Uterus (tissue), 2 donors: ENCODE measurements around the gene CYP11A1.

ENCODE experiments used
- CTCF ChIP-seq, 4 experiments: fragments of 200-600 bp in 2 of 4; fragments of 450-650 bp in 2 of 4; sonication (generic) in 2 of 4; IDR thresholded peaks; one replicate each; pipeline ENCODE4 v1.5.1; 2016 to 2019; ENCODE audit warnings: antibody characterized with exemption in 4 of 4, mild to moderate bottlenecking in 2 of 4, moderate library complexity in 1 of 4
- POLR2A ChIP-seq, 2 donors: fragments of 450-650 bp; IDR thresholded peaks; one replicate each; pipeline ENCODE4 v1.6.1; 2016; ENCODE audit warnings: antibody characterized with exemption in 2 of 2, mild to moderate bottlenecking in 1 of 2, moderate library complexity in 1 of 2

DNA sequence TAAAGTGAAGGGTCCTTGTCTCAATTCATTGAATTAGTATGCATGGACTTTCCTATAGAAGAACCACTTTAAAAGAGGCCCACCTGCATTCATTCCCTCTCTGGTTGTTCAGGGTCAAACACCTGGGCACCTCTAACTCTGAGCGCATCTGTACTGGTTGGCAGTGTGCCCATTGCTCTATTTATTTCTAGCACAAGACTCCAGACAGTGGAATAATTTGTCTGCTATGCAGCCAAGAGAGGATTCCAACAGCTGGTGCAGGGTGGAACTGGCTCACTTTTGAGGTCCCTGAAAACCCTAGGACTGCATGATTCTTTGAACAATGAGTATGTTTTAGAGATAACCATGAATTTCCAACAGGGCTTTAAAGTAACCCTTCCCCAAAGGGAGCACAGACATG lies 73.4 kb downstream of the CYP11A1 start:
- no peak for TF ChIP-seq CTCF (IDR thresholded peaks at IDR 0.05)
- no peak for TF ChIP-seq POLR2A (IDR thresholded peaks at IDR 0.05)
